Stimulated activated CD8-positive, alpha-beta memory T cell treated with anti-CD3 and anti-CD28 coated beads, Interleukin-15, amount 100 ng/mL, for 4 hours (primary cell): ENCODE data around the gene WDR54.
"Not testable (repeated sequence)": the region's sequence is repeated elsewhere in the genome, so short reads cannot be mapped to it uniquely, and the experiment has no call there.

Experiments
- DNase-seq, 2 donors: peaks; one replicate each; pipeline ENCODE4 v3.0.0-alpha.2; 2020; ENCODE audit warnings: low read depth in 2 of 2

Gene WDR54

DNA sequence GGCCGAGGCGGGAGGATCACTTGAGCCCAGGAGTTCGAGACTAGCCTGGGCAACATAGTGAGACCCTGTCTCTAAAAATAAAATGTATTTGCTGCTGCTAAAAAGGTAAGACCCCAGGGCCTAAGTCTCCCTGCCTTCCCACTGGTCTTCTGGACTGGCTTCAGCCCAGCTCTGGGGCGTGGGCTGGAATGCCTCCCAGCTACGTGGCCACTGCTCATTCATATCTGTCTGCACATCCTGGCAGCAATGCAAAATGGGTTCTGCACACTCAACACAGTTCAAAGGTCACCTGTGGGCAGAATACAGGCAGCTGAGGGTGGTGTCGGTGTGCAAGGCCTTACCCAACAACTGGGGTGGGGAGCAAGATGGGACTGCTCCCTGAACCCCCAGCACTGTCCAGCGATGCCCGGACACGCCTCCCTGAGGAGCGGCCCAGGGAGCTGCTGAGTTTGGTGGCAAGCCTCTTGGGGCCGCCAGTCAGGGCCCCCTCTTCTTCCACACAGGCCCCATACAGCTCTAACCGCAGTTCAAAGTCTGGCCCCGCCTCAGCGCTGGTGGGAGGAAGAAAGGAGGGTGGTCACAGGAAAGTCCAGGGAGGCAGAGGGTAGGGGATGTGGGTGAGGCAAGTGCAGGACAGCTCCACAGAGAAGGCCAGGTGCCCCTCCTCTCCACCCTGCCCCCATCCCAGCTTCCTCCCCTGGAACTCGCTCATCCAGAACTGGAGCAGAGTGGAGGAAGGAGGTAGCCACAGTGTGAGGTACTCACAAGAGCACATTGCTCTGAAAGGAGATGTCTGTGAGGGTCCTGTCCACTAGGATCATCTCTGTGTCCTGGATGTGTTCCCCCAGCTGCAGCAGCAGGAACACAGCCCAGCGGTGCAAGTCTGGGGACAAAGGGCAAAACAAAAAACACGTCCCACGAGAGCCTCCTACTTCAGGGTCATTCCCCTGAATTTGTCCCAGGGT is 8.2 kb downstream of the WDR54 start:
- no peak for DNase-seq

- no peak for DNase-seq
These were observed 9.0 kb downstream of the WDR54 start for GRCh38 chr2:74430502-74430901.

DNA sequence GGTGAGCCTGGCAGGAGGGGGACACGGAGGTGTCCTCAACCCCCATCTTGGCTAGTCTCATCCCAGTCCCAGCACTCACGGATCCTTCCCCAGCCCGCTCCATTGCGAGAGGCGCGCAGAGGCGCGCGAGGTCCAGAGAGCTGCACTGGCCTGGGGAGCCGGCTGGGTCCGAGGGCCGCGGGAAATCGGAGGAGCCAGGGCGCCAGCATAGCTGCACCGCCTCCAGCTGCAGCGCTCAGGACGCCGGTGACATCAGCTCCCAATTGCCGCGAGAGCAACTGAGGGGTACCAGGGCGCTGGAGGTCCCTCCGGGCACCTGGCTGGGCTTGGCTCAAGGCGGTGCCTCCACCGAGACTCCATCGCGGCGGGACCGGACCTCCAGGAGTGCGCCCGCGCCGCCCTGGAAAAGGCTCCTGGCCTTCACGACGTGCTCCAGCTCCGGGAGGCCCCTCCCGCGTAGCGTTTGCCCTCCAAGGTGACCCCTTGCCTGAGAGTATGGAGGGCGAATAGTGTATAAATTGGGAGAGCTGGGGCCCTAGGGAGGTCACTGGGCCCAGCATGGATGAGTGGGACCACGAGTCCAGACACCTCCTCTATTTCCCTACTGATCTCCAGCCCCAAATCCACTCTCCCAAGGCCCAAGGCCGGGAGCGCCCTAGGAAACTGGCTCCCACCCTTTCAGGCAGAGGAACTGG is 14.7 kb downstream of the WDR54 start:
- DNase-seq, result no peak

DNA sequence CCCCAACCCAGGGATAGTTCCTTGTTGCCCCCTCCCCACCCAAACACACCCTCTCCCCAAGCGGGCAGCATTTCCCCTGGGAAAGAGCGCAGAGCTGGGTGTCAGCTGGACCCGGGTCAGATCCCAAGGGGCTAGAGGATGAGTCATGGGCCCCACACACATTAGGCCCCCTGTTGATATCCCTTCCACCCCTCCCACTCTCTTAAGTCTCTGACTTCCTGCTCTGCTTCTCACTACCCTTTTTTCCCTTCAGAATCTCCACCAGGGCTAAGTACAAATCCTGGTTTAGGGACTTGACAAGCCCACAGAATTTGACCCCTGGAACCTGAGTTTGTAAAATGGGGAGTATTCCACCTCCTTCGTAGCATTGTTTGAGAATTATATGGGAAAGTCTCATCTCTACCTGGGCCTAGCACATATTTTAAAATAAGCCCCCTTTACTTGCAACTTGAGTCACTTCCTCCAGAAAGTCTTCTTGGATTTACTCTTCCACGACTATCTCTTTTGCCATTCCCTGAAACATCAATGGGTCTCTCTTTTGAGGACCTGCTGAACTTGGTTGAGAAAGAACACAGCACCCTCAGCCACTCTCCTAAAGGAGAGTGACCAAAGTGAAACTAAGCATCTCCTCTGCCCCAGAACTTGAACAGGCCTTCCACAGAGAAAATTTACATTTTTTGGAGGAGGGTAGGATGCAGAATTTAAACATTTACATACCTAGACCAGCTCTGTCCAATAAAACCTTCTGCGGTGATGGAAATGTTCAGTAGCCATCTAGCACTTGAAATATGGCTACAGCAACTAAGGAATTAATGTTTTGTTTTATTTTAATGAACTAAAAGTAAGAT is 15.5 kb downstream of the WDR54 start:
- DNase-seq, result no peak

DNA sequence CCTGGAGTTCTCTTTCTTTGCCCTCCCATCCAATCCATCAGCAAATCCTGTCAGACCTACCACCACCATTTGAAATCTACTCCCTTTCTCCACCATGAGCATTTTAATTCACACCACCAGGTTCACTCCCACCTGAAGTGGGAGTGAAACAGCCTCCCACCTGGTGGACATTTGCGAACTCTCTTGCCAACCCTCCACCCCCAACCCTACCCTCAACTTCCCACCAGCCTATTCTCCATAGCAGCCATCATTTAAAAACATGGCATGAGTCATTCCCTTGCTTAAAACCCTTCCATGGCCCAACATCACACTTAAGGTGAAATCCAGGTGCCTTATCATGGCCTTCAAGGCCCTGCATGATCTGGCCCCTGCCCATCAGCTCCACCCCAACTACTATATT is 16.7 kb downstream of the WDR54 start:
- DNase-seq, result no peak

DNA sequence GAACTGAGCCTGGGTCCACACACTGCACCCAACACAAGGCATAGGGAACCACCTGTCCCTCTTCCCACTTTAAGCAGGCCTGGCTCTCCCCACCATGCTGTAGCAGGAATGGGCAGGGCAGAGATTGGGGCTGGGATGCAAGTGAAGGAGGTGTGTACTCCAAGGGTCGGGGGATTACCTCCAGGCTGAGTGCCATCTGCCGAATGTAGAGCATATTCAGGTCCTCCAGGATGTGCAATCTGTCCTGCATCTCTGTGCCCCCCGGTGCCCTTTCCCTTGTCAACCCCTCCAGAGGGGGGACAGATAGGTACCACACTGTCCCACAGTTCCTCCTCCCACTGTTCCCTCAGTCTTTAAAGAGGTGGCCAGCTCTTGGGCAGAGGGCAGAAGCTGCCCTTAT is 17.8 kb downstream of the WDR54 start:
- no peak for DNase-seq

DNA sequence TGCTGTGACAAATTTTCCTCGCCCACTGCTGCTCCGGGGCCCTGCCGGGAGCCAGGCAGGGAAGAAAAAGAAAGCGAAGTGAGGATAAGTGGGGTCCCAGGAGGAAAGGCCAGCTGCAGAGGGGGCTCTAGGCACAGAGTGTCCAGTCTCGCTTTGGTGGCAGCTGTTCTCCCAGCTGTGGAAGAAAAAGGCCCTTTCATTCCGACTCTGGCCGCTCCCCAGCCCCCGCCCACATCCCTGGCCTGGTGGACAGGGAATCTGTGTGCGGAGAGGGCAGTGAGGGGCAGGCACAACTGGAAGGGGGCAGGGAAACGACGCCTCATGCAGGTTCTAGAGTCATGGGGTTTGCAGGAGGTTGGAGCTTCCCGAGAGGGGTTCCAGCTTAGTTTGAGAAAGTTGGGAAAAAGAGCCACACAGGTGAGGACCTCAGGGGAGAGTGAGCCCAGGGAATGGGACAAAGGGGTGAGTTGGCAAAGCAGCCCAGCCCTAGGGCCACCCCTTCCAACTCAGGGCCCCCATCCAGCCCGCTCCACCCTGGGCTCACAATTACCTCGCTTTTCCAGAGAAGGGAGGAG is 18.4 kb downstream of the WDR54 start:
- no peak for DNase-seq

GRCh38 chr2:74440378-74441169 is 19.0 kb downstream of the WDR54 start:
- no peak for DNase-seq

GRCh38 chr2:74441170-74441689 is 19.7 kb downstream of the WDR54 start:
- DNase-seq, result no peak

DNA sequence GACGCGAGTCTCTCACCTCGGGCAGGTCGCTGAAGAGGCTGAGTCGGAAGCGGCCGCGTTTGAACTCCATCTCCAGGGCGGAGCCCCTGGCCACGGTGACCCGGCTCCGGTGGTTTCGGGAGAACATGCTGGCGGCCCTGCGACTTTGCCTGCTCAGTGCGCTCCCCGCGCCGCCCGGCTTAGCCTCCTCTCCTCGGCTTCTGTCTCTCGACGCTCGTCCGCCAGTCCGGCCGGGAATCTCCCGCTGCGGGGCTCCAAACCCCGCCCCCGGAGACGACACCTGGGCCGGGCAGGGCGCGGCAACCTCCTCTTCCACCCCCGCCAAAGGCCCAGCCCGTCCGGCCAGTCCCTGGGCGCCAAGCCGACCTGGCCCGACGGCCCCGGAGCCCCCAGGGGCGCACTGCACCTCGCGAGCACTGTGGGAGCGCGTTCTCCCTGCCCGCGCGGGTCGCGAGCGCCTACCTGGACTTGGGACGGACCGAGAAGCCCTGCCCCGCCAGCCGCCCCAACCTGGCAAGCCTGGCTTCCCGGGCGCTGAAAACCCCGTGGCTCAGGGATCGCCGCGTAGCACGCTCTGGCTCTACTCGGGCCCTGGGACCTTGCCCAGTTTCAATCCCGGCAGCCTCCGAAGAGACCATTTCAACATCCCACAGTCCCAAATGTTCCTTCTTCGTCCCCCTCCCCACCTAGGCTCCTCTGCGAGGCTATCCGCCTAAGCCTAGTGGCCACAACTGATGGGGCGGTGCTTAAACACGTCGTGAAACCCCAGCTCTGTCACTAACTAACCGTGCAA is 20.4 kb downstream of the WDR54 start, which contains the start of gene RTKN:
Gene RTKN (minus strand): TSS at position 248 of the 793 bp plus-strand sequence. CDS start 121 bp downstream, at position 127.
- DNase-seq, result no peak

- DNase-seq, result not testable (repeated sequence)
These were observed 21.2 kb downstream of the WDR54 start for GRCh38 chr2:74442483-74443297.

GRCh38 chr2:74444498-74445318 is 23.2 kb downstream of the WDR54 start:
- DNase-seq, result no peak

- DNase-seq, result no peak
These were observed 25.9 kb downstream of the WDR54 start for GRCh38 chr2:74447230-74447999.

- no peak for DNase-seq
These were observed 27.2 kb downstream of the WDR54 start for GRCh38 chr2:74448771-74449170.

- DNase-seq, result no peak
These were observed 29.1 kb downstream of the WDR54 start for GRCh38 chr2:74450570-74451190.

DNA sequence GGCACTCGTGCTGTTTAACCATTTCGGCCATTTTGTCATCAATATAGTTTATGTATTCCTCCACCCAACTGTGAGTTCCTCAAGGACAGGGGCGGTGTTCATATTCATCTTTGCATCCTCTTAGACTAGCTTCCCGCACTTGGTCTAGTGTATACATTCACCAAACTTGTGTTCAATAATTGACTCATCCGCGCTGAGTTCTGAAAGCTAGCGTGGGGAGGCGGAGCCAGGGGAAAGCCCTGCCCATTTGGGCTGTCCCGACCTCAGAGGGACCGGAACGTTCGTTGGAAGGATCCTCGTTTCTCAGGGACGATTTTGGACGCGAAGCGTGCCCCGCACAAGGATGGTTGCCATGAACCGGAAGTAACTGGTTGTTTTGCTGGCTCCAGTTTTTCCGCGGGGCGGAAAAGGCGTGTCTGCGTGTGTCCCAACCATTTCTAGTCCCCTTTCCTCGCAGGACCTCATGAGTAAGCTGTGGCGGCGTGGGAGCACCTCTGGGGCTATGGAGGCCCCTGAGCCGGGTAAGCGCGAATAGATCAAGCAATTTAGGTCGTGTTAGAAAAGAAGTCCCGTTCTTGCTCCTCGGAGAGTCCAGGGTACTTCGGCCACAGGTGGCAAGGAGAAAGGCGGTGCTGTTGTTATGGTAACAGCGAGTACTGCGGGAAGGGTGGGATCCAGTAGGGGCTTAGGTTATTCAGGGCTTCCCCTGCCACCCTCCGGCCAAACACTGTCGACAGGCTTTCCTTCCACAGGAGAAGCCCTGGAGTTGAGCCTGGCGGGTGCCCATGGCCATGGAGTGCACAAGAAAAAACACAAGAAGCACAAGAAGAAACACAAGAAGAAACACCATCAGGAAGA is 33.4 kb downstream of the WDR54 start, which contains the start of gene INO80B:
Gene INO80B (plus strand): TSS at position 434 of the 858 bp plus-strand sequence. CDS start 30 bp downstream, at position 464.
- peak; percentile 95 to 96 for DNase-seq
